GM18520 (cell line): Measurements from ENCODE around the gene UPK3BL2.
"Not testable (repeated sequence)": the region's sequence is repeated elsewhere in the genome, so short reads cannot be mapped to it uniquely, and the experiment has no call there.

Experiments
- ATAC-seq: cut with Tn5 transposase; IDR thresholded peaks from one replicate; pipeline ENCODE4 v1.9.1; 2021; ENCODE audit not compliant: unreplicated experiment

The UPK3BL2 gene, protein sequence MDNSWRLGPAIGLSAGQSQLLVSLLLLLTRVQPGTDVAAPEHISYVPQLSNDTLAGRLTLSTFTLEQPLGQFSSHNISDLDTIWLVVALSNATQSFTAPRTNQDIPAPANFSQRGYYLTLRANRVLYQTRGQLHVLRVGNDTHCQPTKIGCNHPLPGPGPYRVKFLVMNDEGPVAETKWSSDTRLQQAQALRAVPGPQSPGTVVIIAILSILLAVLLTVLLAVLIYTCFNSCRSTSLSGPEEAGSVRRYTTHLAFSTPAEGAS

DNA sequence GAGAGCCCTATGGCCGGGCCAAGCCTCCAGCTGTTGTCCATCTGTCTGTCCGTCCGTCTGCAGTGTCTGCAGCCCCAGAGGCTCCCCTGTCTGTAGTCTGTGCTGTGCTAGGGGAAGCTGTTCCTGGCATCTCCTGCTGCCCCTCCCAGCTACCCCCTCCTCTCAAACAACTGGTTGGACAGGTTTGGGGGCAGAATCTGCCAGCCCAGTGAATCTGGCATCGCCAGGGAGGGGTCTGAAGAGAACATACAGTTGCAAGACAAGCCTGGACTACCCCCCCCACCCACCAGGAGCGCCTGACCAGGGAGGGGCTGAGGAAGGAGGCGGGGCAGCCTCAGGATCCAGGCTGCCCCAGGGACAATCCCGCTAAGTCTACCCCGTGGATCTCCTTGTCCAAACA, at the start of gene UPK3BL2:
Gene UPK3BL2, minus strand, starts transcription at position 101 of the 400 bp plus-strand sequence. Its CDS starts 60 bp downstream, at position 41.
- ATAC-seq = not testable (repeated sequence)

DNA sequence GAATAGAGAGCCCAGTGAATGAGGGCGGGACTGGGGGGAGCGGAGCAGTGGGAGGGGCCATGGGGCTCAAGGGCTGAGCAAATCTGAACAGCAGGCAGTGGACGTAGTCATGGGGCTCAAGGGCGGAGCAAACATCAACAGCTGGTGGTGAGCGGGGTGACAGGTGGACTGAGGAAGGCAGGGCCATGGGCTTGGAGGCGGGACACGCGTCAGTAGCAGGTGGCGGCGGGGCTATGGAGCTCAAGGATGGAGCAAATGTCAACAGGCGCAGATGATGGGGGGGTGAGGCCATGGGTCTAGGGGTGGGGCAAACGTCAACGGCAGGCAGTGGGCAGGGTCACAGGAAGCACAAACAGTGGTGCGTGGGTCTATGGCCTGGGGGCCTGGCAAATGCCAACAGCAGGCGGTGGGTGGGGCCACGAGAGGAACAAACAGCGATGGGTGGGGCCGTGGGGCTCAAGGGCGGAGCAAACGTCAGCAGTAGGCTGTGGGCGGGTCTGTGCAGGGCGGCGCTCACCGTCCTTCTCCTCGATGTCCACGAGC, 49.1 kb upstream of the UPK3BL2 start:
- ATAC-seq = peak; percentile 22

DNA sequence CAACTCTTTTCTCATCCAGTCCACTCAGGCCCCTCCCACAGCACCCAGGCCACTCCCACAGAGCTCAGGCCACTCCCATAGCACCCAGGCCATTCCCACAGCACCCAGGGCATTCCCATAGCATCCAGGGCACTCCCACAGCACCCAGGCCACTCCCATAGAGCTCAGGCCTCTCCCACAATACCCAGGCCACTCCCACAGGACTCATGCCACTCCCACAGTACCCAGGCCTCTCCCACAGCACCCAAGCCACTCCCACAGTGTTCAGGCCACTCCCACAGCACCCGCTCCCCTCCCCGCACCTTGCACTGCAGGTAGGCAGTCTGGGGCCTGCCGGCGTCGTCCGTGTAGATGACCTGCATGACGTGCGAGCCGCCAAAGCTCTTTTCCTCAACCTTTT, 46.4 kb upstream of the UPK3BL2 start:
- peak; percentile 22 for ATAC-seq

DNA sequence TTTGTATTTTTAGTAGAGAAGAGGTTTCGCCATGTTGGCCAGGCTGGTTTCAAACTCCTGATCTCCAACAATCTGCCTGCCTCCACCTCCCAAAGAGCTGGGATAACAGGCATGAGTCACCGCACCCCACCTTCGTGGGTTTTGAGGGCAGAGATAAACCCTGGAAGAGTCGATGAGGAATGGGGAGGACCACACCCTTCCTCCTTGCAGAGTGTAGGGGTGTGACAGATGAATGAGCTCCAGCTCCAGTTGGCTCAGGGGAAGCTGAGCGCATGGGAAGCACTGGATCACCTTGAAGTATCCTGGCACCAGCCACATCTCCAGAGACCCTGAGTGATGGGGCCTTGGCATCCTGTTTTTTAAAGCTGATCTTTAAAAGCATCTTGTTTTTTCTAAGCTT, 40.0 kb upstream of the UPK3BL2 start:
- not testable (repeated sequence) for ATAC-seq

DNA sequence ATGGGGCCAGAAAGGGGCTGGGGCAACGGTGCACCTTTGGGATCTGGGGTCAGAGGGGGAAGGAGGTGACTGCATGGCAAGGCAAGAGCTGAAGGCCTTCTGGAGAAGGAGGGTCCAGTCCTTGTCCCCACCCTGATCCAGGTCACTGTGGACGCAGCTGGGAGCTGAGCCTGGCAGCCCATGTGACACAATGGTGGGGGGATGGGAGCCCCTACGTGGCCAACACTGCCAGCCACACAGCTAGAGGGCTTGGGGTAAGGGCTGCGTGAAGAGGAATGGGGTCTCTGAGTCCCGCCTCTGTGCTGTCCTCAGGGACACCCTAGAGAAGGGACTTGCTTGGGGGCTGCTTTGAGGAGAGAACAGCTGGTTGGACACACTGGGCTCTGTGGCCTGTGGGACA, 38.2 kb upstream of the UPK3BL2 start:
- not testable (repeated sequence) for ATAC-seq

DNA sequence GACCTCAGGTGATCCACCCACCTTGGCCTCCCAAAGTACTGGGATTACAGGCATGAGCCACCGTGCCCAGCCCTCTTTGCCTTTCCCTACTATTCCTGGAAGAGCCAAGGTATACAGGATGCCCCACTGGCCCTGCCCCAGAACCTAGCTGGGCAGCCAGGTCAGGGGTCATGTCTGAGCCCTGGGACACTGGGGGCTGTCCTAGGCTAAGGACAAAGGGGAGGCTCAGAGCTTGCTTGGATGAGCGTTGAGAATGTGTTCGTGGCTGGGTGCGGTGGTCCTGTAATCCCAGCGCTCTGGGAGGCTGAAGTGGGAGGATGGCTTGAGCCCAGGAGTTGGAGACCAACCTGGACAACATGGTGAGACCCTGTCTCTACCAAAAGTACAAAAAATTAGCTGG, 35.0 kb upstream of the UPK3BL2 start:
- ATAC-seq = not testable (repeated sequence)

DNA sequence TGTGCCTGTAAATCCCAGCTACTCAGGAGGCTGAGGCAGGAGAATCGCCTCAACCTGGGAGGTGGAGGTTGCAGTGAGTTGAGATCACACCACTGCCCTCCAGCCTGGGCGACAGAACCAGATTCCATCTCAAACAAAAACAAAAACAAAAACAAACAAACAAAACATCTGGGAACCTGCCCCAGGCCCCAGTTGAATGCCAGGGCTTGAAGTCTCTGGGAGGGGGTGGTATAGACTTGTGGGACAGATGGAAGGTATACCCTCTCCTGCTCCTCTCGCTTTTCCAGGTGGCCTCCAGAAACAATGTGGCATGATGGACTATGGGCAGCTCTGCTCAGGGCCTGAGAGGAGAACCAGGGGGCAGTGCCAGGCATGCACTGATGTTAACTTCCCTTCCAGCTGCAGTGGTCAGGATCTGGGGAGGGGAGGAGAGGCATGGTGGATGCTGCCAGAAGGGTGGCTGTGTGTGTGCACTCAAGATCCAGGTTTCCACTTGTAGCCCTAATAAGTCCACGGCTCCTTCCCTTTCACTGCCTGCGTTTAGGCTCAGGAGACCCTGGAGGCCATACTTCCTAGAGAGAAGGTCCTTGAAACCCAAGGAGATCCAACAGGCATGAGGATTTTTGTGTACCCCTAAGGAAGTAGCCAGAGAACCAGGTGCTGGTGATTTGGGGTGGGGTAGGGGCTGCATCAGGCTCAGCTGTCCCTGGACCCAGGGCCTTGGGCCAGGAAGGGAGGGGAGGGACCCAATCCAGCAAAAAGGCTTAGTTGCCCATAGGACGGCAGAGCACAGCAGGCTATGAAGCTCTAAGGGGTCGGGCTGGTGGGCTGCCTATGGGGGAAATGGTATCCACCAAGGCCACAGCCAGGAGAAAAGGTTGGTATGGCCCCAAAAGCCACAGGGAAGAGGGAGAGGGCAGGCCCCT, 34.1 kb upstream of the UPK3BL2 start:
- ATAC-seq = not testable (repeated sequence)

DNA sequence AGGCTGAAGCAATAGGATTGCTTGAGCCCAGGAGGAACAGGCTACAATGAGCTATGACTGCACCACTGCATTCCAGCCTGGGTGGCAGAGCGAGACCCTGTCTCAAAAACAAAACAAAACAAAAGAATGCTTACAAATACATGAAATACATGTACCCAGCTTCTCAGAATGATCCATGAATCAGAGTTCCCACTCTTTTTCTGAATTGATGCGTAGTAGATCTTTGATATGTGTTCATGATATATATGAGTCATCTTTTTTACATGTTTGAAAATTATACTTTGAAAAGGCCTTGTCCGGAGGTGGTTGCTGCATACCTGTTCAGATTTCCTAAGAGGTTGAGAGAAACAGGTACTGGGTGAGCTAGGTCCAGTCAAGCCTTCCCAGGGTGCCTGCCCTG, 32.9 kb upstream of the UPK3BL2 start:
- not testable (repeated sequence) for ATAC-seq

DNA sequence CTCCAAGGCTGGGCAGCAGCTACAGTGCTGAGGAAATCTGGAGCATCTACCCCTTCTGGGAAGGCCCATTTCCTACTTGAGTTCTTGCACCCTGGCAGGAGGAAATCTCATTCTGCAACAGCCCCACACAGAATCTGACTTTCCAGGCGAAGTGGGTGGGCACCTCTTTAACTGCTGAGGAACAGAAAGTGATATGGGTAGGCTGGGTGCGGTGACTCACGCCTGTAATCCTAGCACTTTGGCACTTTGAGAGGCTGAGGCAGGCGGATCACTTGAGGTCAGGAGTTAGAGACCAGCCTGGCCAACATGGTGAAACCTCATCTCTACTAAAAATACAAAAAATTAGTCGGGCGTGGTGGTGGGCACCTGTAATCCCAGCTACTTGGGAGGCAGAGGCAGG, 31.1 kb upstream of the UPK3BL2 start:
- ATAC-seq = not testable (repeated sequence)

DNA sequence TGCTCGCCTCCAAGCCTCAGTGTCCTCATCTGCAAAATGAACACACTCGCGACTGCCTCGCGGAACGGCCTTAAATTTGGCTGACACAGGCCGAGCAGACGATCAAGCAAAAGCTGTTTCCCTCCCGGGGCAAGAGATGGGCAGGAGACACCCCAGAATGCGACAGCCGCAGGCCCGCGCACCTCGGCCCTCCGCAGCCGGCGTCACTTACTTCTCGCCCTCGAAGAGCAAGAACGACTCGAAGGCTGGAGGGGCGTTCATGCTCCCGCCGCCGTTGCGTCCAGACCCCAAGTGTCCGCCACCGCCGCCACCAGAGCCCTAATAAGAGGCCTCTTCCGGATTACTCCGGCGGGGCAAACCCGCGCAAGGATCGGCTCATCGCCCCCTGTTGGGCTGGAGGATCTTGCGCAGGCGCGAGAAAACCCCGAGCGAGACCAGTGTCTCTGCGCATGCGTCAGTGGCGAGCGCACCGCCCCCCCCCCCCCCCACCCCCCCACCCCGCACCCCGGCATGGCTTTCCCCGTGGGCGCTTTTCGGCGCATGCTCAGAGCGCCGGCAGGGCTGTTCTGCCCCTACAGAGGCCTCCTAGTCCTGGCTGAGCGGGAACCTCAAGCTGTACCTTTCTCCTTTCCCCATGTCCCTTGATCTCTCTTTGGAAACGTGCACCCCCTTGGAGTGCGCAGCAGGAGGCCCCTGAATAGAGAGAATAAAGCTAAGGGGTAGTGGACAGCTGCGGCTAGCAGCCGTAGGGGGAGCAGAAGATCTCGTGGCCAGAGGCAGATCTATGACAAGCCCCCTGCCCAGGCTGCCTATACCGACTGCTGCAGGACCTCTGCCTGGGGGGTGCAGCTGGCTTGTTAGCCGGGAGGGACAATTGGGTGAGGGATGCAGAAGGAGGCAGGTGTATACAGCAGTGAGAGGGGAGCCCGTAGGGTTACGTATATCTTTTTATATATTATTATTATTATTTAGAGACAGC, 29.1 kb upstream of the UPK3BL2 start, which contains the start of gene POLR2J3:
Gene POLR2J3, minus strand, starts transcription at position 323 of the 979 bp plus-strand sequence. Its CDS starts 62 bp downstream, at position 261.
- peak; percentile 96 for ATAC-seq

DNA sequence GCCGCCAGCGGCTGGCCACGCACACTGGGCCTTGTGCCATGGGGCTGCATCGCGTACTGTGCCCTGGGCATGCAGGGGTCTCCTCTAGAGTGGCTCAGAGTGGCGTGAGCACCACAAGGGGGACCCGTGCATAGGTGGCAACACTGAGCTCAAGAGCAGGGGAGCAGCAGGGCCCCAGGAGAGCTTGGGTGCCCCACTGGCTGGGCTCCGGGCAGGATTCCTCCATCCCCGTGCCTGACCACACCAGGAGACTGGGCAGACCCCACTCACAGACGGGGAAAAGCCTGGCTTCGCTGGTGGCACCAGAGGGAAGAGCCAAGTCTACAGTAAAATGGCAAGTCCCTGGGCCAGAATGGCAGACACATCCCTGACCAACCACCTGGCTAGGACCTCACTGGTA, 25.1 kb upstream of the UPK3BL2 start:
- not testable (repeated sequence) for ATAC-seq

DNA sequence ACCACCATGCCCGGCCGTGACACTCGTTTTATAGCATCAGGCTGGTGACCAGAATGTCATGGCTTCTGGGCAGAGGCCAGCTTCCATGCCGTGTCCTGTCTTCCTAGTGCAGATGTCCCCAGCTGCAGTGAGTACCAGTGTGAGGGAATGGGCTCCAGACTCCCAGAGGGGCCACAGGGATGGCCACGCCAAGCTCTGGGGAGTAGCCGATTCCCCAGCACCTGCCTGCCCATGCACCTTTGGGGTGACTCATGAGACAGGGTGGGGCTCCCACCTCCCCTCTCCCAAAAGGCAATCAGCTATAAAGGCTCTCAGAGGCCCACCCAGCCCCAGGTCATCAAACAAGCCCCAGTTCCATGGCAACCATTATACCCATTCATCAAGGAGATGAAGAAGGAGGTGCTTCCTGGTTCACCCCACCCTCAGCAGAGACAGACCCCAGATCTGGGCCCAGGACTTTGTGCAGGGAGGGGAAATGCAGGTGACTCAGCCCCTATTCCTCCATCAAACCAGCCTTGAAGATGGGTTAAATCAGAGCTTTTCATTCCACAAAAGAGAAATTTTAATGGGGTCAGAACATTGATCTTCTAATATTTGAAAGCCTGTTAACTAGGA, 7.4 kb upstream of the UPK3BL2 start, which contains the start of gene SPDYE2:
Gene SPDYE2, plus strand, starts transcription at position 419 of the 615 bp plus-strand sequence. CDS start 2,030 bp downstream, outside the sequence.
- ATAC-seq = not testable (repeated sequence)

DNA sequence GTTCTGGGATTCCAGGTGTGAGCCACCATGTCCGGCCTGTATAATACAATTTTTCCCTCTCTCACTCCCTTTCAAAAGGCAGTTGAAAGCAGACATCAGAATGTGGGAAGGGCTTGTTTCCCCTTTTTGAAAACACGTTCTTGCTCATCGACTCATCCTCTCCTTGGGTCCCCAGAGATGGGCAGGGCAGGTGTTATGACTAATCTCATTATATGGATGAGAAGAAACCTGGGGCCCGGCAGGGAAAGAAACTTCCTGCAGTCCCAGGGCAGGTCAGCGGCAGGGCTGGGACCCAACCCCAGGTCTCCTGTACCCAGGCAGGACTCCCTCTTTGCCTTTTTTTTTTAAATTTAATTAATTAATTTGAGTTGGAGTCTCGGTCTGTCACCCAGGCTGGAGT, 2.9 kb upstream of the UPK3BL2 start:
- peak; percentile 70 for ATAC-seq

DNA sequence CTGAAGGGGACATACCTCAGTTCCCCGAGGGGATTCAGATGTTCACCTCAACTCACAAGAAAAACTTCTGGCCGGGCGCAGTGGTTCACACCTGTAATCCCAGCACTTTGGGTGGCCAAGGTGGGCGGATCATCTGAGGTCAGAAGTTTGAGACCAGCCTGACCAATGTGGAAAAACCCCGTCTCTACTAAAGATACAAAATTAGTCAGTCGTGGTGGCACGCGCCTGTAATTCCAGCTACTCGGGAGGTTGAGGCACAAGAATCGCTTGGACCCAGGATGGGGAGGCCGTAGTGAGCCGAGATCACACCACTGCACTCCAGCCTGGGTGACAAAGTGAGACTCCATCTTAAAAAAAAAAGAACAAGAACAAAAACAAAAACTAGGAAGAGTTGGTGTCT, 1.8 kb upstream of the UPK3BL2 start:
- not testable (repeated sequence) for ATAC-seq

DNA sequence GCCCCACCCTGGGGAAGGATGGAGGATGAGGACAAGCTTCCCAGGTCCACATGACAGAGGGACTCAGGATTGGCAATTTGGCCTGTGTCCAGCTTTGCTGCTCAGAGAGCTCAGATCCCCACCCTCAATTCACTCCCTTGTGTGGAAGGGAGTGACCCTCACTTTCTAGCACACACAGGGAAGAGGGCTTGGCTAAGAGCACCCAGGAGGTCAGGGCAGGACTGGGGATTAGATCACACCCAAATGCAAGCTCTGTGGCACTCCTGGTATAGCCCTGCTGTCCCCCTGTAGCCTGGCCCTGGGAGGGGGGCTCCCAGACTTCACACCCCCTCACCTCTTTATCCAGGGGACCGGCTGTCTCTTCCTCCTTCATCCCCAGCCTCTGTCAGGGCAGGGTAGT, 876 bp upstream of the UPK3BL2 start:
- not testable (repeated sequence) for ATAC-seq

DNA sequence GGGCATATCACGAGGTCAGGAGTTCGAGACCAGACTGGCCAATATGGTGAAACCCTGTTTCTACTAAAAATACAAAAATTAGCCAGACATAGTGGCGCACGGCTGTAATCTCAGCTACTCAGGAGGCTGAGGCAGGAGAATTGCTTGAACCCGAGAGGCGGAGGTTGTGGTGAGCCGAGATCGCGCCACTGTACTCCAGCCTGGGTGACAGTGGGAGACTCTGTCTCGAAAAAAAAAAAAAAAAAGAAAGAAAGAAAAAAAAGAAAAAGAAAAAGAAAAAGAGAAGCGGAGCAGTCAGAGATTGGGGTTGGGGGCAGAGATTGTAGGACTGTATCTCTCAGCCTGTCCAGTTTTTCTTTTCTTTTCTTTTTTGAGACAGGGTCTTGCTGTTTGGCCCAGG, 725 bp downstream of the UPK3BL2 start:
- ATAC-seq = not testable (repeated sequence)

DNA sequence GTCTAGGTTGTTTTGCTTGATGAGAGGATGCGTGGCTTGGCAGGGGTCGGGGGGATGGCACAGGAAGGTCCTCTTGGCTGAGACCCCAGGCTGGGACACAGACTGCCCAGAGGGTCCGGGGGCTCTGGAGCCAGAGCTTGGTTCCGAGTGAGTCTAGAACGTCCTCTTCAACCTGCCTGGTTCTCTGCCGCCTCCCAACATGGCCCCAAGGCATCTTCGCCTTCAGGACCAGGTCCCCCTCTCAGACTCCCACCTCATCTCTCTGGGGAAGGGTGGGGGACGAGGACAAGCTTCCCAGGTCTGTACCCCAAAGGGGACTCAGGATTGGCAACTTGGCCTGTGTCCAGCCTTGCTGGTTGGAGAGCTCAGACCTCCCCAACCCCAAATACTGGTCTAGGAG, 1.4 kb downstream of the UPK3BL2 start:
- not testable (repeated sequence) for ATAC-seq

DNA sequence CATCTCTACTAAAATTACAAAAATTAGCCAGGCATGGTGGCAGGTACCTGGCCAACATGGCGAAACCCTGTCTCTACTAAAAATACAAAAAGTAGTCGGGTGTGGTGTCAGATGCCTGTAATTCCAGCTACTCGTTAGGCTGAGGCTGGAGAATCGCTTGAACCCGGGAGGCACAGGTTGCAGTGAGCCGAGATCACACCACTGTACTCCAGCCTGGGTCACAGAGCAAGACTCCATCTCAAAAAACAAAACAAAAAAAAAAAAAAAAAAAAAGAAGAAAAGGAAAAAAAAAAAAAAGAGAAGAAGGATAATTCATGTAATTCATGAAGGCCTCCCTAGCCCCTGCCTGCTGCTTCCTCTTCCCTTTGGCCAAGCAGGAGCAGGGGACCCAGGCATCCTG, 2.9 kb downstream of the UPK3BL2 start:
- ATAC-seq = not testable (repeated sequence)

DNA sequence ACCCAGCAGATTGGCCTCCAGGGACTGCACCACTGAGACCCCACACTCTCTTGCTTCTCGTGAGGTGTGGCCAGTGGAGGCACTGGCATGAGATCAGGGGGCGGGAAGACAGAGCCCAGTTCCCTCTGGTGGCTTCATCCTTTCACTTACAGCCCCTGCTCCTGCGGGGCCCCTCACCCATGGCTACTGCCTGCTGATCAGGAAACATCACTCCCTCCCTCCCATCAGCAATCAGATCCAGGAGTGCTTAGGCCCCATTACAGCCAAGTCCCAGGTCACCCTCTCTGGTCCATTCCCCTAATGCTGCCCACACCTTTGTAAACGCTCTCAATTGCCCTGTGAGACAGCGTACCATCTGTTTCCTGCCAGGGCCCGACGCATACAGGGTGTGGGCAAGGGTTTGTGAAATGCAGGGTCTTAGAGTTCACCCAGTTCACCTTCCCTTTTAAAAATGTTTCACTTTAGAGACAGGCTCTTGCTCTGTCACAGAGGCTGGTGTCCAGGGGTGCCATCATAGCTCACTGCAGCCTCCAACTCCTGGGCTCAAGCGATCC, 8.4 kb downstream of the UPK3BL2 start:
- ATAC-seq = not testable (repeated sequence)
